A549 (cell line): ENCODE measurements around the gene DTNA.

Experiments
- CHD2 ChIP-seq: fragments of 150-350 bp; IDR thresholded peaks from 2 replicates; pipeline ENCODE4 v1.6.1; 2014; ENCODE audit warnings: low read length; ENCODE audit not compliant: partially characterized antibody
- CTCF ChIP-seq: fragments of >200 bp; sonication (Bioruptor Twin); formaldehyde crosslinking; IDR thresholded peaks from 3 replicates; pipeline ENCODE4 v1.5.1; 2016
- ESRRA ChIP-seq: fragments of 150-350 bp; IDR thresholded peaks from 2 replicates; pipeline ENCODE4 v1.6.1; 2014; ENCODE audit warnings: mild to moderate bottlenecking, low read length, borderline replicate concordance
- HOXB5 ChIP-seq: fragments of 250-450 bp; sonication (Bioruptor Pico); IDR thresholded peaks from 2 replicates; pipeline ENCODE4 v1.5.0; 2020; ENCODE audit warnings: mild to moderate bottlenecking, moderate library complexity
- POLR2A ChIP-seq: IDR thresholded peaks from 2 replicates; pipeline ENCODE4 v1.6.1; 2012; ENCODE audit warnings: mild to moderate bottlenecking, low read length
- RAD21 ChIP-seq, 2 experiments: fragments of >200 bp in 1 of 2; sonication (Bioruptor Twin) in 1 of 2; formaldehyde crosslinking in 1 of 2; IDR thresholded peaks in 1 of 2; conservative IDR thresholded peaks in 1 of 2; 2 replicates in 1 of 2; 3 replicates in 1 of 2; pipeline ENCODE4 v1.6.1; 2012 to 2018; ENCODE audit warnings: inconsistent platforms in 1 of 2
- SMC3 ChIP-seq: fragments of >200 bp; sonication (Bioruptor Twin); formaldehyde crosslinking; IDR thresholded peaks from 3 replicates; pipeline ENCODE4 v1.6.1; 2018; ENCODE audit warnings: inconsistent platforms
- ZFP36 ChIP-seq: fragments of 450-650 bp; IDR thresholded peaks from 2 replicates; pipeline ENCODE4 v1.6.1; 2014; ENCODE audit warnings: borderline replicate concordance; ENCODE audit not compliant: partially characterized antibody
- TF ChIP-seq, protein P1 (sequence below): fragments of 450-650 bp; IDR thresholded peaks from 2 replicates; pipeline ENCODE4 v1.6.1; 2014; ENCODE audit warnings: antibody characterized with exemption
- TF ChIP-seq, protein P2 (sequence below): fragments of 250-450 bp; sonication (Bioruptor Pico); IDR thresholded peaks from 2 replicates; pipeline ENCODE4 v1.5.0; 2021; ENCODE audit warnings: mild to moderate bottlenecking, moderate library complexity, borderline replicate concordance

- TF ChIP-seq CTCF (no peak), ZFP36 (no peak), ESRRA (no peak), POLR2A (no peak), RAD21 (conservative IDR thresholded peaks at IDR 0.05 in 1 of 2, IDR thresholded peaks at IDR 0.05 in 1 of 2) (no peak), CHD2 (no peak), SMC3 (no peak), HOXB5 (CRISPR knock-in tag) (no peak)
- TF ChIP-seq, protein P1, sequence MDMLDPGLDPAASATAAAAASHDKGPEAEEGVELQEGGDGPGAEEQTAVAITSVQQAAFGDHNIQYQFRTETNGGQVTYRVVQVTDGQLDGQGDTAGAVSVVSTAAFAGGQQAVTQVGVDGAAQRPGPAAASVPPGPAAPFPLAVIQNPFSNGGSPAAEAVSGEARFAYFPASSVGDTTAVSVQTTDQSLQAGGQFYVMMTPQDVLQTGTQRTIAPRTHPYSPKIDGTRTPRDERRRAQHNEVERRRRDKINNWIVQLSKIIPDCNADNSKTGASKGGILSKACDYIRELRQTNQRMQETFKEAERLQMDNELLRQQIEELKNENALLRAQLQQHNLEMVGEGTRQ = no peak
- TF ChIP-seq, protein P2, sequence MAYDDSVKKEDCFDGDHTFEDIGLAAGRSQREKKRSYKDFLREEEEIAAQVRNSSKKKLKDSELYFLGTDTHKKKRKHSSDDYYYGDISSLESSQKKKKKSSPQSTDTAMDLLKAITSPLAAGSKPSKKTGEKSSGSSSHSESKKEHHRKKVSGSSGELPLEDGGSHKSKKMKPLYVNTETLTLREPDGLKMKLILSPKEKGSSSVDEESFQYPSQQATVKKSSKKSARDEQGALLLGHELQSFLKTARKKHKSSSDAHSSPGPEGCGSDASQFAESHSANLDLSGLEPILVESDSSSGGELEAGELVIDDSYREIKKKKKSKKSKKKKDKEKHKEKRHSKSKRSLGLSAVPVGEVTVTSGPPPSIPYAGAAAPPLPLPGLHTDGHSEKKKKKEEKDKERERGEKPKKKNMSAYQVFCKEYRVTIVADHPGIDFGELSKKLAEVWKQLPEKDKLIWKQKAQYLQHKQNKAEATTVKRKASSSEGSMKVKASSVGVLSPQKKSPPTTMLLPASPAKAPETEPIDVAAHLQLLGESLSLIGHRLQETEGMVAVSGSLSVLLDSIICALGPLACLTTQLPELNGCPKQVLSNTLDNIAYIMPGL (CRISPR knock-in tag) = no peak
Measured at GRCh38 chr18:34870555-34871310, 160.6 kb downstream of the DTNA start.
